Measurements from ENCODE around the gene TMEM181.

GRCh38 chr6:158572653-158573541 lies 13.0 kb downstream of the TMEM181 start:
- TF ChIP-seq, protein P1, sequence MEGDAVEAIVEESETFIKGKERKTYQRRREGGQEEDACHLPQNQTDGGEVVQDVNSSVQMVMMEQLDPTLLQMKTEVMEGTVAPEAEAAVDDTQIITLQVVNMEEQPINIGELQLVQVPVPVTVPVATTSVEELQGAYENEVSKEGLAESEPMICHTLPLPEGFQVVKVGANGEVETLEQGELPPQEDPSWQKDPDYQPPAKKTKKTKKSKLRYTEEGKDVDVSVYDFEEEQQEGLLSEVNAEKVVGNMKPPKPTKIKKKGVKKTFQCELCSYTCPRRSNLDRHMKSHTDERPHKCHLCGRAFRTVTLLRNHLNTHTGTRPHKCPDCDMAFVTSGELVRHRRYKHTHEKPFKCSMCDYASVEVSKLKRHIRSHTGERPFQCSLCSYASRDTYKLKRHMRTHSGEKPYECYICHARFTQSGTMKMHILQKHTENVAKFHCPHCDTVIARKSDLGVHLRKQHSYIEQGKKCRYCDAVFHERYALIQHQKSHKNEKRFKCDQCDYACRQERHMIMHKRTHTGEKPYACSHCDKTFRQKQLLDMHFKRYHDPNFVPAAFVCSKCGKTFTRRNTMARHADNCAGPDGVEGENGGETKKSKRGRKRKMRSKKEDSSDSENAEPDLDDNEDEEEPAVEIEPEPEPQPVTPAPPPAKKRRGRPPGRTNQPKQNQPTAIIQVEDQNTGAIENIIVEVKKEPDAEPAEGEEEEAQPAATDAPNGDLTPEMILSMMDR (IDR thresholded peaks at IDR 0.05) = no peak
- TF ChIP-seq EP300 (IDR thresholded peaks at IDR 0.05) = no peak
